ENCODE data around the gene SPOCK3. TPM values are rescaled to one million over a fixed set of nuclear protein-coding genes. Genes with fewer than 3 reads are reported as not detected.

SPOCK3 gene
- total RNA-seq, 6 experiments from 2014 or later, result 0.27 to 0.95 (median 0.56) TPM; not detected in 3

DNA sequence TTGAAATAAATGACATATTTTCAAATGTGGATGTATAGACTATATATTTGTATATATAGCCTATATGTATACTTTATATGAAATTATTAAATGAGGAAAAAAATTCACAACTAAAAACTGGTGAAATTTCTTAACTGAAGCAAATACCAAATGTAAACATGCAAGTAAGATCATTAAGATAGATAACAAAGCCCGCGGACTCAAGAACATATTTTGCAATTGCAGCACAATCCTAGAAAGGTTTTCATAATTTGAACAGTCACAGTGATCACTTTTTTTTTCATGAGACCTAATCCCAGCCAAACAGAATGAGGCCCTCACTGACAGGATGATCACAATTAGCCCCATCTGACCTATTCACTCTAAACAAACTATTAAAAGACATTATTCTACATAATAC is 123.2 kb downstream of the SPOCK3 start:
- Histone ChIP-seq H3K4me1 (no peaks in the 10 kb centered on the region), H3K27ac (no peak overlapping the region), H3K27me3 (no peaks in the 10 kb centered on the region), H3K4me3 (no peak overlapping the region), H3K36me3 (no peaks in the 10 kb centered on the region), H3K9me3 (no peaks in the 10 kb centered on the region)
- DNase-seq (no peak), ATAC-seq (no peak)
- 48% methylated on average over 2 of the region's 2 CpGs for WGBS (ENCODE audit: insufficient coverage, low coverage, low lambda C conversion rate, missing lambda C conversion rate)
- no peak for TF ChIP-seq POLR2A (IDR thresholded peaks at IDR 0.05)
- TF ChIP-seq, protein P1, sequence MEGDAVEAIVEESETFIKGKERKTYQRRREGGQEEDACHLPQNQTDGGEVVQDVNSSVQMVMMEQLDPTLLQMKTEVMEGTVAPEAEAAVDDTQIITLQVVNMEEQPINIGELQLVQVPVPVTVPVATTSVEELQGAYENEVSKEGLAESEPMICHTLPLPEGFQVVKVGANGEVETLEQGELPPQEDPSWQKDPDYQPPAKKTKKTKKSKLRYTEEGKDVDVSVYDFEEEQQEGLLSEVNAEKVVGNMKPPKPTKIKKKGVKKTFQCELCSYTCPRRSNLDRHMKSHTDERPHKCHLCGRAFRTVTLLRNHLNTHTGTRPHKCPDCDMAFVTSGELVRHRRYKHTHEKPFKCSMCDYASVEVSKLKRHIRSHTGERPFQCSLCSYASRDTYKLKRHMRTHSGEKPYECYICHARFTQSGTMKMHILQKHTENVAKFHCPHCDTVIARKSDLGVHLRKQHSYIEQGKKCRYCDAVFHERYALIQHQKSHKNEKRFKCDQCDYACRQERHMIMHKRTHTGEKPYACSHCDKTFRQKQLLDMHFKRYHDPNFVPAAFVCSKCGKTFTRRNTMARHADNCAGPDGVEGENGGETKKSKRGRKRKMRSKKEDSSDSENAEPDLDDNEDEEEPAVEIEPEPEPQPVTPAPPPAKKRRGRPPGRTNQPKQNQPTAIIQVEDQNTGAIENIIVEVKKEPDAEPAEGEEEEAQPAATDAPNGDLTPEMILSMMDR (IDR thresholded peaks at IDR 0.05), result no peak
- intact Hi-C loops (cut with DNase I), result no loop called here

DNA sequence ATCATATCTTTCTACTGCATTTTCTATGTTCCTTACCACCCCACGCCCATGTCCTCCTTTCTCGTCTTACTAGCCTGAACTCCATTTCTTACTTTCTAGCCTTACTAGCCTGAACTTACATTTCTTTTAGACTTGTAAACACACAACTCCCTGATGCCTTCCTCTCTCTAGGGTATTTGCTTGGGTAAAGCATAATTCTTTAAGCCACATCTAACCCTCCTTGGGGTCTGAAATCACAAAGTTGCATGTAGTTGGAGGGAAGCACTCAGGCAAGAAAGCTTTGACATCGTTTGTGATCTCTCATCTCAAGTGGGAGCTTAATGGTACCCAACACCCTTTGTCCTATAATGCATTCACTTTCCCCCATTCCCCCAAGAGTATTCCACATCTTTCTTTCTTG is 124.4 kb downstream of the SPOCK3 start:
- no peak for ATAC-seq
- TF ChIP-seq POLR2A (IDR thresholded peaks at IDR 0.05), result no peak
- TF ChIP-seq, protein P1 (IDR thresholded peaks at IDR 0.05), result no peak
- no peaks in the 10 kb centered on the region for H3K9me3 ChIP-seq

DNA sequence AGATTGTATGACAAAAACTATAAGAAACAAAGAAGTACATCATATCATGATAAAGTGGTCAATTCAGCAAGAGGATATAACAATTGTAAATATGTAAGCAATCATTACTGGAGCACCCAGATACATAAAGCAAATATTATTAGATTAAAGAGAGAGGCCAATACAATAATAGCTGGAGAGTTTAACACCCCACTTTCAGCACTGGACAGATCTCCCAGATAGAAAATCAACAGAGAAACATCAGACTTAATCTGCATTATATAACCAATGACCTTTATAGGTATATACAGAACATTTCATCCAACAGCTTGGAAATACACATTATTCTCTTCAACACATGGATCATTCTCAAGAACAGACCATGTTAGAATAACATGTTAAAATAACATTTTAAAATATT is 128.4 kb downstream of the SPOCK3 start:
- intact Hi-C loops (cut with DNase I), result no loop called here
- DNase-seq, result no peak
- Histone ChIP-seq H3K4me1 (no peaks in the 10 kb centered on the region), H3K9me3 (no peaks in the 10 kb centered on the region), H3K36me3 (no peaks in the 10 kb centered on the region), H3K4me3 (no peak overlapping the region), H3K27me3 (no peaks in the 10 kb centered on the region), H3K27ac (no peak overlapping the region)
- no peak for TF ChIP-seq POLR2A (IDR thresholded peaks at IDR 0.05)
- TF ChIP-seq, protein P1 (IDR thresholded peaks at IDR 0.05), result no peak
- ATAC-seq, result no peak

More for the DNA sequence above, 124.4 kb downstream of the SPOCK3 start:
- Histone ChIP-seq H3K4me1 (no peaks in the 10 kb centered on the region), H3K36me3 (no peaks in the 10 kb centered on the region), H3K27ac (no peak overlapping the region), H3K4me3 (no peak overlapping the region), H3K27me3 (no peaks in the 10 kb centered on the region)
- intact Hi-C loops (cut with DNase I), result no loop called here
- WGBS (ENCODE audit: insufficient coverage, low coverage, low lambda C conversion rate, missing lambda C conversion rate), result 71% methylated on average over 3 of the region's 3 CpGs
- DNase-seq, result no peak

GRCh38 chr4:167102475-167102874 is 131.8 kb downstream of the SPOCK3 start:
- Histone ChIP-seq H3K4me3 (no peak overlapping the region), H3K4me1 (no peaks in the 10 kb centered on the region), H3K27ac (no peak overlapping the region), H3K9me3 (no peaks in the 10 kb centered on the region), H3K27me3 (no peaks in the 10 kb centered on the region), H3K36me3 (peaks cover 0 to 2% (median 0%) of the 10 kb centered on the region in 4 donors)
- ATAC-seq, result no peak
- 80% methylated on average over 5 of the region's 5 CpGs for WGBS (ENCODE audit: insufficient coverage, low coverage, low lambda C conversion rate, missing lambda C conversion rate)
- intact Hi-C loops (cut with DNase I), result no loop called here
- no peak for DNase-seq
- TF ChIP-seq, protein P1 (IDR thresholded peaks at IDR 0.05), result no peak
- TF ChIP-seq POLR2A (IDR thresholded peaks at IDR 0.05), result no peak

- no peaks in the 10 kb centered on the region for H3K27me3 ChIP-seq
- H3K4me1 ChIP-seq, result no peaks in the 10 kb centered on the region
- no peak overlapping the region for H3K4me3 ChIP-seq
- H3K27ac ChIP-seq, result no peak overlapping the region
- no peak for DNase-seq
- TF ChIP-seq POLR2A (IDR thresholded peaks at IDR 0.05), result no peak
- TF ChIP-seq, protein P1 (IDR thresholded peaks at IDR 0.05), result no peak
- intact Hi-C loops (cut with DNase I), result no loop called here
- ATAC-seq, result no peak
- H3K36me3 ChIP-seq, result peaks cover 0 to 2% (median 0%) of the 10 kb centered on the region in 4 donors
- no peaks in the 10 kb centered on the region for H3K9me3 ChIP-seq
- 39% methylated on average over 2 of the region's 2 CpGs for whole genome bisulfite sequencing (ENCODE audit: insufficient coverage, low coverage, low lambda C conversion rate, missing lambda C conversion rate)
Measured at GRCh38 chr4:167101035-167101434, 133.3 kb downstream of the SPOCK3 start.

Measured in right lobe of liver (tissue), 6 donors.